Endothelial cell (in vitro differentiated cells): ENCODE results near the gene BHLHE23. TPM values are rescaled to one million over a fixed set of nuclear protein-coding genes. Genes with fewer than 3 reads are reported as not detected.

Experiments used
- DNase-seq: peaks from one replicate; pipeline ENCODE4 v3.0.0; 2021; ENCODE audit warnings: low spot score
- H3K27ac Mint-ChIP-seq: one replicate; pipeline ENCODE4 v1.8.0; 2021; ENCODE audit warnings: mixed read lengths, inconsistent platforms; ENCODE audit not compliant: unreplicated experiment
- H3K27me3 Mint-ChIP-seq: one replicate; pipeline ENCODE4 v1.8.0; 2021; ENCODE audit warnings: mild to moderate bottlenecking, moderate library complexity, mixed read lengths, inconsistent platforms; ENCODE audit not compliant: unreplicated experiment
- H3K36me3 Mint-ChIP-seq: one replicate; pipeline ENCODE4 v1.8.0; 2021; ENCODE audit warnings: mild to moderate bottlenecking, low read depth, mixed read lengths, inconsistent platforms; ENCODE audit not compliant: unreplicated experiment
- H3K4me1 Mint-ChIP-seq: one replicate; pipeline ENCODE4 v1.8.0; 2021; ENCODE audit warnings: mild to moderate bottlenecking, mixed read lengths, inconsistent platforms; ENCODE audit not compliant: unreplicated experiment
- H3K4me3 Mint-ChIP-seq: one replicate; pipeline ENCODE4 v1.8.0; 2021; ENCODE audit warnings: mild to moderate bottlenecking, mixed read lengths, inconsistent platforms; ENCODE audit not compliant: unreplicated experiment
- H3K9me3 Mint-ChIP-seq: one replicate; pipeline ENCODE4 v1.8.0; 2021; ENCODE audit warnings: mixed read lengths, inconsistent platforms; ENCODE audit not compliant: unreplicated experiment
- total RNA-seq: library from RNA; stranded (reverse); fragmentation: NEBNext Ultra II Directional; extraction: Animal tissue kit (Norgen Biotek cat#: 25700); gene quantifications from one replicate; pipeline ENCODE4 v1.2.1, GENCODE V29; 2021; ENCODE audit not compliant: unreplicated experiment
- TF ChIP-seq, protein P1 (sequence below): fragments of 200-600 bp; sonication (generic); IDR thresholded peaks from one replicate; pipeline ENCODE4 v1.5.0; 2021; ENCODE audit warnings: antibody characterized with exemption; ENCODE audit not compliant: unreplicated experiment

Gene BHLHE23
- total RNA-seq, 1 donor from 2014 or later = not detected

DNA sequence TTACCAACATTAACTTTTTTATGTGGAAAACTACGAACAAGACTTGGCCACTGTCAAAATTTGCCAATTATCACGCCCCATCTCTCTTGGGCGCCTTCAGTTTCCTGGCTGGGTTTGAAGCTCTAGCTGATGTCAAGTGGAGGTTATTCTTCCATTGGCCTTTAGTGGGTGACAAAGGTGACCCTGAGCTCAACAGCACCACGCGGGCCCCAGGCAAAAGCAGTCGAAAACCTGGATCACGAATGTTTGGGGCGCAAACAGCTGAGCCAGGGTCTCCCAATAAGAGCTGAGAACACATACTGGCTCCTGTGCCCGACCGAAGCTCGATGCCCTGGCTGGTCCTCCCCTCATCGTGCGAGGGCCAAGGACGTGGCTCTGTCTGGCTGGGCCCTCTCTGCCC is 27.5 kb downstream of the BHLHE23 start:
- Mint-ChIP-seq H3K27me3 (peaks cover 17% of the 10 kb centered on the region), H3K9me3 (no peaks in the 10 kb centered on the region), H3K27ac (no peak overlapping the region), H3K36me3 (peaks cover 4% of the 10 kb centered on the region), H3K4me3 (no peak overlapping the region), H3K4me1 (no peaks in the 10 kb centered on the region)
- no peak for DNase-seq
- TF ChIP-seq, protein P1, sequence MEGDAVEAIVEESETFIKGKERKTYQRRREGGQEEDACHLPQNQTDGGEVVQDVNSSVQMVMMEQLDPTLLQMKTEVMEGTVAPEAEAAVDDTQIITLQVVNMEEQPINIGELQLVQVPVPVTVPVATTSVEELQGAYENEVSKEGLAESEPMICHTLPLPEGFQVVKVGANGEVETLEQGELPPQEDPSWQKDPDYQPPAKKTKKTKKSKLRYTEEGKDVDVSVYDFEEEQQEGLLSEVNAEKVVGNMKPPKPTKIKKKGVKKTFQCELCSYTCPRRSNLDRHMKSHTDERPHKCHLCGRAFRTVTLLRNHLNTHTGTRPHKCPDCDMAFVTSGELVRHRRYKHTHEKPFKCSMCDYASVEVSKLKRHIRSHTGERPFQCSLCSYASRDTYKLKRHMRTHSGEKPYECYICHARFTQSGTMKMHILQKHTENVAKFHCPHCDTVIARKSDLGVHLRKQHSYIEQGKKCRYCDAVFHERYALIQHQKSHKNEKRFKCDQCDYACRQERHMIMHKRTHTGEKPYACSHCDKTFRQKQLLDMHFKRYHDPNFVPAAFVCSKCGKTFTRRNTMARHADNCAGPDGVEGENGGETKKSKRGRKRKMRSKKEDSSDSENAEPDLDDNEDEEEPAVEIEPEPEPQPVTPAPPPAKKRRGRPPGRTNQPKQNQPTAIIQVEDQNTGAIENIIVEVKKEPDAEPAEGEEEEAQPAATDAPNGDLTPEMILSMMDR = no peak

DNA sequence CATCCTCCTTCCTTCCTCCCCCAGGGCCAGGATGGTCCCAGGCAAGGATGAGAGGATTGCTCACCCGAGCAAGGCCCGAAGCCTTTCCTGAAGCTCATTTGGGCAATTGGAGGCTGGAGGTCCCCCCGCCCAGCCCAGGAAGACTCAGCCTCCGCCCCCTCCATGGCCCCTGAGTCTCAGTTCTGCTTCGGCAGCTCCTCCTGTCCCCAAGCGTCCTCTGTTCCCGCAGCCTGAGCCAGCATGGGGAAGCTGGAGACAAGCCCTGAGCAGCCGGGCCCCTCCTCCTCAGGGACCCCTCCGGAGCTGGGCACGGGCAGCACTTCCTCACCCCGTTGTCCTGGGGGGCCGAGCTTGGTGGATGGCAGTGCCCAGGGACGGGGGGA is 28.2 kb downstream of the BHLHE23 start:
- no peak for DNase-seq
- TF ChIP-seq, protein P1 = no peak
- Mint-ChIP-seq H3K27me3 (peaks cover 17% of the 10 kb centered on the region), H3K36me3 (peaks cover under 1% of the 10 kb centered on the region), H3K27ac (no peak overlapping the region), H3K4me1 (no peaks in the 10 kb centered on the region), H3K9me3 (no peaks in the 10 kb centered on the region), H3K4me3 (no peak overlapping the region)

DNA sequence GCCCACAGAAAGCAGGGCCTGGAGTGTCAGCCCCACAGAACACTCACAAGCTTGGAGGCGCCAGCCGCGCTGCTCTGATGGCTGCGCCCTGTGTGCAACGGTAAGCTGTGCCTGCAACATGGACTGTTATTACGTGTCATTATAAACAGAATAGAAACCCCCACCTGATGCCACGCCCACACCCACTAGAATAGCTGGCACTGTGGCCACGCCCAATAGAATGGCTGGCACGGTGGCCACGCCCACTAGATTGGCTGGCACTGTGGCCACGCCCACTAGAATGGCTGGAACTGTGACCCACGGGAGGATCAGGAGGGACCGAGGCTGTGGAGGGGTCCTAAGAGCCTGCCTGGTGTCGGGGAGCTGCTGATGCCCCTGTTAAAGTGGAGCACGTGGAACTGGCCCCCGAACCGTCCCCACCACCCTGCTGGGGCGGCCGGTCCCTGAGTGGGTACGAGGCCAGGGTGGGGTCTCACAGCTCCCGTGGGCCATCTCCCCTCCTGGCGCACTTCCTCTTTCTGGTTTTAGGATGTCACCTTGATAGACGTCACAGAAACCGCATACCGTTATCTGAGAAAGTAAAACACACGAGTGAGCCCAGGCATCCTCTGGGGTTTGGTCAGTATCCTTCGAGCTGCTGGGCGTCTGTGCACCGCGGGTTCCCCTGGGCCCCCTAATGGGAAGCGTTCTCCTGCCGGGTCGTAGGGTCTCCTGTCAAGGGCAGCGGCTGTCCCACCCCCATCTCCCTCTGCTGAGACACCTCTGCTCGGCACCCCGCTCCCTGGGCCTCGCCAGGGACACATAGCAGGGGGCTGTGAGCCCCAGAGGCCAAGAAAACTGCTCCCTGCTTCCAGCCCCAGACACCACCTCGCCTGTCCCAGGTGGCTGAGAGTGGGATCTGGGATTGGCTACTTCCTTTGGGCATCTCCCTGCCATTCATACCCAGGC is 28.9 kb downstream of the BHLHE23 start:
- Mint-ChIP-seq H3K4me3 (no peak overlapping the region), H3K27ac (no peak overlapping the region), H3K27me3 (peaks cover 17% of the 10 kb centered on the region), H3K36me3 (no peaks in the 10 kb centered on the region), H3K4me1 (no peaks in the 10 kb centered on the region), H3K9me3 (no peaks in the 10 kb centered on the region)
- DNase-seq = no peak
- TF ChIP-seq, protein P1 = no peak

DNA sequence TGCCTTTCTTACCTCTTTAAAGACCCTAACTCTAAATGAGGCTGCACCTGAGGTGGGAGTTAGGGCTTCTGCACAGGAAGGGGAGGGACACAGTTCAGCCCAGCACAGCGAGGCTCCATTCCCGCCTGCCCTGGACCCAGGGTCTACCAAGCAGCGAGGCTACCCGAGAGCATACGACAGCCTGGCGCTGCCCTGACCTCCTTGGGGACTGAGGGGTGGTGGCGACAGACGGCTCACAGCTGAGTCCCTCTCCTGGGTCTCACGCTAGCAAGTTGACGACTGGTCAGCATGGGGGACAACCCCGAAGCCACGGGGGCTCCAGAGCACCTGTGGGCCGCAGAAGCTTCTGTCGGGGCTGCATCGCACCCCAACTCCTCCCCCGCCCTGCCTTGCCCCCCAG is 29.9 kb downstream of the BHLHE23 start:
- no peak overlapping the region for H3K27ac Mint-ChIP-seq
- DNase-seq = no peak
- peaks cover 2% of the 10 kb centered on the region for H3K36me3 Mint-ChIP-seq
- TF ChIP-seq, protein P1 = no peak
- no peak overlapping the region for H3K4me3 Mint-ChIP-seq
- peaks cover 19% of the 10 kb centered on the region for H3K27me3 Mint-ChIP-seq
- peaks cover 2% of the 10 kb centered on the region for H3K4me1 Mint-ChIP-seq
- no peaks in the 10 kb centered on the region for H3K9me3 Mint-ChIP-seq

DNA sequence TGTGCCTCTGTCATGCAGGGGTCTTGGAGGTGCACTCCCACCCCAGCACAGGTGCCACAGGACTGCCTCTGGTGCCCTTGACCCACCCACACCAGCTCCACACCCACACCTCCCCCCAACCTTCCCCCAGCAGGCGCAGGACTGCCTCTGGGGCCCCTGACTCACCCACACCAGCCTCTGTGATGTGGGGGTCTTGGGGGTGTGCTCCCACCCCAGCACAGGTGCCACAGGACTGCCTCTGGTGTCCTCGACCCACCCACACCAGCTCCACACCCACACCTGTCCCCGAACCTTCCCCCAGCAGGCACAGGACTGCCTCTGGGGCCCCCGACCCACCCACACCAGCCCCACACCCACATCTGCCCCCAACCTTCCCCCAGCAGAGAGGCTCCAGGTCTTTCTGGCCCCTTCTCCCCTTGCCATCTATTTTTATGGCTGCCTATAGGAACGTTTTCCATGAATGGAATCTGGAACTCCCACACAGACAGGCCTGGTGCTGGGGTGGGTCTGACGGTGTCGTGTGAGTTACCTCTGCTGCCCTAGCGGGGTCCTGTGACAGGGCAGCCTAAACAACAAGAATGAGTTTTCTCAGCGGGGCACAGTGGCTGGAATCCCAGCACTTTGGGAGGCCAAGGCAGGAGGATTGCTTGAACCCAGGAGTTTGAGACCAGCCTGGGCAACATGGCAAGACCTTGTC is 30.8 kb downstream of the BHLHE23 start:
- Mint-ChIP-seq H3K4me3 (no peak overlapping the region), H3K27me3 (peaks cover 23% of the 10 kb centered on the region), H3K27ac (no peak overlapping the region), H3K4me1 (peaks cover 4% of the 10 kb centered on the region), H3K9me3 (no peaks in the 10 kb centered on the region), H3K36me3 (peaks cover 6% of the 10 kb centered on the region)
- TF ChIP-seq, protein P1 = no peak
- DNase-seq = no peak
